ENCODE results near the gene POC1B.

The POC1B gene

GRCh38 chr12:89490922-89491321, 34.9 kb downstream of the POC1B start:
- H3K27ac ChIP-seq (ENCODE audit: low read length): no peak overlapping the region
- H3K4me3 ChIP-seq (ENCODE audit: low read depth in 1 of 2, low read length in 2 of 2): no peak overlapping the region
- peaks cover 21 to 26% of the 10 kb centered on the region in 2 donors for H3K36me3 ChIP-seq (ENCODE audit: control insufficient read depth in 1 of 2, insufficient read depth in 2 of 2, low read length in 2 of 2)
- no peaks in the 10 kb centered on the region for H3K27me3 ChIP-seq (ENCODE audit: low read depth, low read length)
- H3K4me1 ChIP-seq (ENCODE audit: control insufficient read depth in 1 of 2, insufficient read depth in 2 of 2, low read length in 2 of 2): no peaks in the 10 kb centered on the region
- no peaks in the 10 kb centered on the region for H3K9me3 ChIP-seq (ENCODE audit: control insufficient read depth in 1 of 2, low read length in 2 of 2)

DNA sequence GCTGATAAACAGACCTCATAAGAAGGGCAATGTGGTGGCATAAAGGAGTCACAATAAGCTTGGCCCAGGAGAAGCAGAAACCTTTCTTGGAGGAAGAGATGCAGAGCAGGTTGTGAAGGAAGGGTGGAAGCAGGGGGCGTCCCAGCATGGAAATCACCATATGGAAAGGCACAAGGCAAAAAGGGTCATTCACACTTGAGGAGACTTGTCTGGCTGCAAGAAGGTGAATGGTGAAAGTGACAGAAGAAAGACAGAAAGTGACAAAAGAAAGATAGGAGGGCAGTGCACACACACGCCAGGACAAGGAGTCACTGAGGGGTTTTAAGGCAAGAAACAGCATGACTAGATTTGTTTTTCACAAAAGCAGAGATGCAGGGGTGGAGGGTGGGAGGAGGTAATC, 39.6 kb downstream of the POC1B start:
- Histone ChIP-seq H3K4me3 (ENCODE audit: low read depth in 1 of 2, low read length in 2 of 2) (no peak overlapping the region), H3K9me3 (ENCODE audit: control insufficient read depth in 1 of 2, low read length in 2 of 2) (no peaks in the 10 kb centered on the region), H3K36me3 (ENCODE audit: control insufficient read depth in 1 of 2, insufficient read depth in 2 of 2, low read length in 2 of 2) (peaks cover 15 to 22% of the 10 kb centered on the region in 2 donors), H3K27ac (ENCODE audit: low read length) (no peak overlapping the region), H3K4me1 (ENCODE audit: control insufficient read depth in 1 of 2, insufficient read depth in 2 of 2, low read length in 2 of 2) (no peaks in the 10 kb centered on the region), H3K27me3 (ENCODE audit: low read depth, low read length) (no peaks in the 10 kb centered on the region)

GRCh38 chr12:89484470-89484869, 41.4 kb downstream of the POC1B start:
- no peaks in the 10 kb centered on the region for H3K4me1 ChIP-seq (ENCODE audit: control insufficient read depth in 1 of 2, insufficient read depth in 2 of 2, low read length in 2 of 2)
- no peaks in the 10 kb centered on the region for H3K9me3 ChIP-seq (ENCODE audit: control insufficient read depth in 1 of 2, low read length in 2 of 2)
- H3K27me3 ChIP-seq (ENCODE audit: low read depth, low read length): no peaks in the 10 kb centered on the region
- H3K27ac ChIP-seq (ENCODE audit: low read length): no peak overlapping the region
- no peak overlapping the region for H3K4me3 ChIP-seq (ENCODE audit: low read depth in 1 of 2, low read length in 2 of 2)
- H3K36me3 ChIP-seq (ENCODE audit: control insufficient read depth in 1 of 2, insufficient read depth in 2 of 2, low read length in 2 of 2): peaks cover 4 to 12% of the 10 kb centered on the region in 2 donors

- H3K27ac ChIP-seq (ENCODE audit: low read length): no peak overlapping the region
- no peaks in the 10 kb centered on the region for H3K27me3 ChIP-seq (ENCODE audit: low read depth, low read length)
- no peaks in the 10 kb centered on the region for H3K9me3 ChIP-seq (ENCODE audit: control insufficient read depth in 1 of 2, low read length in 2 of 2)
- no peak overlapping the region for H3K4me3 ChIP-seq (ENCODE audit: low read depth in 1 of 2, low read length in 2 of 2)
- no peaks in the 10 kb centered on the region for H3K4me1 ChIP-seq (ENCODE audit: control insufficient read depth in 1 of 2, insufficient read depth in 2 of 2, low read length in 2 of 2)
- peaks cover 0 to under 1% of the 10 kb centered on the region in 2 donors for H3K36me3 ChIP-seq (ENCODE audit: control insufficient read depth in 1 of 2, insufficient read depth in 2 of 2, low read length in 2 of 2)
Observed at GRCh38 chr12:89481213-89481914, 44.5 kb downstream of the POC1B start.

GRCh38 chr12:89479982-89480381, 45.9 kb downstream of the POC1B start:
- H3K27ac ChIP-seq (ENCODE audit: low read length): no peak overlapping the region
- H3K9me3 ChIP-seq (ENCODE audit: control insufficient read depth in 1 of 2, low read length in 2 of 2): no peaks in the 10 kb centered on the region
- no peaks in the 10 kb centered on the region for H3K27me3 ChIP-seq (ENCODE audit: low read depth, low read length)
- no peak overlapping the region for H3K4me3 ChIP-seq (ENCODE audit: low read depth in 1 of 2, low read length in 2 of 2)
- H3K36me3 ChIP-seq (ENCODE audit: control insufficient read depth in 1 of 2, insufficient read depth in 2 of 2, low read length in 2 of 2): no peaks in the 10 kb centered on the region
- no peaks in the 10 kb centered on the region for H3K4me1 ChIP-seq (ENCODE audit: control insufficient read depth in 1 of 2, insufficient read depth in 2 of 2, low read length in 2 of 2)

DNA sequence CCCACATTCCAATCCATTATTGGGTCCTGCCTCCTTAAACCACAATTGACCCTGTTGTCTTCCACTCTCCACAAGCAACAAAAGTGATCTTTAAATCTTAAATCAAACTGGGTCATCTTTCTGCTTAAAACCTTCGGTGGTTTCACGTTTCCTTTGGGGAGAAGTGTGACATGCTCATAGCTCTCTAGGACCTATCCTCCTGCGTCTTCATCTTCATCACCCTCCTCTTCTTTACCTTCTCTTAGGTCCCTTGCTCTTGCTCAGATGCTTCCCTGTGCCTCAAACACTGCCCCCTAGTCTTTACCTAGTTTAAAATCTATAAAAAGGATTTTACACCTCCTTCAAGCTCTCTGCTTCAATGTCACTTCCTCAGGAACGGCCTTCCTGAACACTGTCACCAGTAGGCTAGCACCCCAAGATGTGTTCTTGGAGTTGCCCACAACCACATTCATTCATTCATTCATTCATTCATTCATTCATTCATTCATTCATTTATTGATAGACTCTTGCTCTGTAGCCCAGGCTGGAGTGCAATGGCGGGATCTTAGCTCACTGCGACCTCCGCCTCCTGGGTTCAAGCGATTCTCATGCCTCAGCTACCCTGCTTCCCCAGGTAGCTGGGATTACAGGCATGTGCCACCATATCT, 48.1 kb downstream of the POC1B start:
- Histone ChIP-seq H3K4me3 (ENCODE audit: low read depth in 1 of 2, low read length in 2 of 2) (no peak overlapping the region), H3K27ac (ENCODE audit: low read length) (no peak overlapping the region), H3K36me3 (ENCODE audit: control insufficient read depth in 1 of 2, insufficient read depth in 2 of 2, low read length in 2 of 2) (no peaks in the 10 kb centered on the region), H3K9me3 (ENCODE audit: control insufficient read depth in 1 of 2, low read length in 2 of 2) (no peaks in the 10 kb centered on the region), H3K4me1 (ENCODE audit: control insufficient read depth in 1 of 2, insufficient read depth in 2 of 2, low read length in 2 of 2) (no peaks in the 10 kb centered on the region), H3K27me3 (ENCODE audit: low read depth, low read length) (no peaks in the 10 kb centered on the region)

DNA sequence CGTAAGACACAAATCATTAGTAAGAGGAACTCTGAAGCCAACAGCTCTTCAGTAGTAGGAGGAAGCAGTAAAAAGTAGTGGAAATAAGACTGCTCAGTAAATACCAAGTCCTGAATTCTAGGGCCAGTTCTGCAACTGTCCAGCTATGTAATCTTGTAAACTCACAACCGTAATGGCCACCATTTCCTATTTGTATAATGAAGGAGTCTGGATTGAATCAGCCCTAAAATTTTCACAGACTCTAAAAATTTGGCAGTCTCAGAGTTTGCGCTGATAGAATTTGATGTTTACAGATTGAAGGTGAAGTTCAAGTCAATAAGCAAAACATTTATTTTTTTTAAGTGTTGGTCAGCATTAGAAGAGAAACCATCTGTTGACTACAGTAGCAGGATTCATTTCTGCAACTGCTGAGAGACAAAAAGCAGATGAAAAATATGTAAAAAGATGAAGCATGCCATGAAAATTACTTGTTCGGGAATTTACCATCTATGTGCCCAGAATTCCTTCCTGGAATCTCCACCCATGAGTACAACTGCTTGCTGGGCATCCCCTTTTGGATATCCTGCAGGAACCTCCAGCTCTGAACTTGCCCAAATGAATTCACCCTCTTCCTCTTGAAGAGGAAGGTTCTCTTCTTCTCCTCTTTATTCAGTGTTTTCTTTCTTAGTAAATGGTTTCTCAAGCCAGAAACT, 48.8 kb downstream of the POC1B start:
- Histone ChIP-seq H3K36me3 (ENCODE audit: control insufficient read depth in 1 of 2, insufficient read depth in 2 of 2, low read length in 2 of 2) (no peaks in the 10 kb centered on the region), H3K4me1 (ENCODE audit: control insufficient read depth in 1 of 2, insufficient read depth in 2 of 2, low read length in 2 of 2) (no peaks in the 10 kb centered on the region), H3K9me3 (ENCODE audit: control insufficient read depth in 1 of 2, low read length in 2 of 2) (no peaks in the 10 kb centered on the region), H3K4me3 (ENCODE audit: low read depth in 1 of 2, low read length in 2 of 2) (no peak overlapping the region), H3K27me3 (ENCODE audit: low read depth, low read length) (no peaks in the 10 kb centered on the region), H3K27ac (ENCODE audit: low read length) (no peak overlapping the region)

DNA sequence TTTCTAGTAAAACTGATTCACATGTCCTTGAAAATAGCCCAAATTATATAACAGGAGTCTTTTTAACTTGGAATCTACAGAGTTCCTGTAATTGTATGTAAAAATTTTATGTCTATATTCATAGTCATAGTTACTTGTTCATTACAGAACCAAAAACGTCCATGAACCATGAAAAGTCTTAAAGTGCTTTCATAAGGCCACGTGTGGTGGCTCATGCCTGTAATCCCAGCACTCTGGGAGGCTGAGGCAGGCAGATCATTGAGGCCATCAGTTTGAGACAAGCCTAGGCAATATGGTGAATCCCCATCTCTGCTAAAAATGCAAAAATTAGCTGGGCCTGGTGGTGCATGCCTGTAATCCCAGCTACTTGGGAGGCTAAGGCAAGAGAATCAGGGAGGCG, 49.6 kb downstream of the POC1B start:
- no peak overlapping the region for H3K27ac ChIP-seq (ENCODE audit: low read length)
- H3K4me1 ChIP-seq (ENCODE audit: control insufficient read depth in 1 of 2, insufficient read depth in 2 of 2, low read length in 2 of 2): no peaks in the 10 kb centered on the region
- H3K9me3 ChIP-seq (ENCODE audit: control insufficient read depth in 1 of 2, low read length in 2 of 2): no peaks in the 10 kb centered on the region
- no peaks in the 10 kb centered on the region for H3K36me3 ChIP-seq (ENCODE audit: control insufficient read depth in 1 of 2, insufficient read depth in 2 of 2, low read length in 2 of 2)
- H3K27me3 ChIP-seq (ENCODE audit: low read depth, low read length): no peaks in the 10 kb centered on the region
- no peak overlapping the region for H3K4me3 ChIP-seq (ENCODE audit: low read depth in 1 of 2, low read length in 2 of 2)

GRCh38 chr12:89475203-89475990, 50.5 kb downstream of the POC1B start:
- no peaks in the 10 kb centered on the region for H3K9me3 ChIP-seq (ENCODE audit: control insufficient read depth in 1 of 2, low read length in 2 of 2)
- no peaks in the 10 kb centered on the region for H3K27me3 ChIP-seq (ENCODE audit: low read depth, low read length)
- H3K4me3 ChIP-seq (ENCODE audit: low read depth in 1 of 2, low read length in 2 of 2): no peak overlapping the region

DNA sequence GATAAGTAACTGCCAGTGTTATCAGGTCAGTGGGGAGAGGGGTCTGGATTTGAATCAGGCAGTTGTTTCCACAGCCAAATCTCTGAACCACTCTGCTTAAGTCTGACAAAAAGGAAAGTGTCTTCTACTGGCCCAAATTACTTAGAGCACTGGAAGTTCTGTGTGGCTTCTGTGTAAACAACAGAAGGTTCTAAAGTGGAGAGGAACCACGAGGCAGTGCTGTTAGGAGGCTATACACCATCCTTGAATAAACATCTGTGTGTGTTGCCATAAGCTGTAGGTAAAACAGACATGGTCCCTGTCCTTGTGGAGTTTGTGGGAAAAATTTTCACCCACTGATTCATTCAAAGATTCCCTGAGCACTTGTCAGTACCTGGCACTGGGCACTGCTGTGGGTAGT, 51.2 kb downstream of the POC1B start:
- Histone ChIP-seq H3K4me3 (ENCODE audit: low read depth in 1 of 2, low read length in 2 of 2) (no peak overlapping the region), H3K4me1 (ENCODE audit: control insufficient read depth in 1 of 2, insufficient read depth in 2 of 2, low read length in 2 of 2) (no peaks in the 10 kb centered on the region), H3K27ac (ENCODE audit: low read length) (no peak overlapping the region), H3K36me3 (ENCODE audit: control insufficient read depth in 1 of 2, insufficient read depth in 2 of 2, low read length in 2 of 2) (no peaks in the 10 kb centered on the region), H3K9me3 (ENCODE audit: control insufficient read depth in 1 of 2, low read length in 2 of 2) (no peaks in the 10 kb centered on the region), H3K27me3 (ENCODE audit: low read depth, low read length) (no peaks in the 10 kb centered on the region)

More at GRCh38 chr12:89475203-89475990, 50.5 kb downstream of the POC1B start:
- Histone ChIP-seq H3K36me3 (ENCODE audit: control insufficient read depth in 1 of 2, insufficient read depth in 2 of 2, low read length in 2 of 2) (no peaks in the 10 kb centered on the region), H3K4me1 (ENCODE audit: control insufficient read depth in 1 of 2, insufficient read depth in 2 of 2, low read length in 2 of 2) (no peaks in the 10 kb centered on the region), H3K27ac (ENCODE audit: low read length) (no peak overlapping the region)

- H3K36me3 ChIP-seq (ENCODE audit: control insufficient read depth in 1 of 2, insufficient read depth in 2 of 2, low read length in 2 of 2): no peaks in the 10 kb centered on the region
- H3K4me1 ChIP-seq (ENCODE audit: control insufficient read depth in 1 of 2, insufficient read depth in 2 of 2, low read length in 2 of 2): no peaks in the 10 kb centered on the region
- no peaks in the 10 kb centered on the region for H3K27me3 ChIP-seq (ENCODE audit: low read depth, low read length)
- H3K9me3 ChIP-seq (ENCODE audit: control insufficient read depth in 1 of 2, low read length in 2 of 2): no peaks in the 10 kb centered on the region
- H3K4me3 ChIP-seq (ENCODE audit: low read depth in 1 of 2, low read length in 2 of 2): no peak overlapping the region
- H3K27ac ChIP-seq (ENCODE audit: low read length): no peak overlapping the region
Observed at GRCh38 chr12:89472508-89472907, 53.3 kb downstream of the POC1B start.

All from muscle layer of duodenum (tissue), 2 donors.